SK-N-MC (cell line): ENCODE measurements around the gene ETNK1.

Experiments
- EZH2 ChIP-seq: fragments of 200-600 bp; sonication (generic); IDR thresholded peaks from one replicate; pipeline ENCODE4 v1.6.1; 2017; ENCODE audit warnings: antibody characterized with exemption
- POLR2AphosphoS5 ChIP-seq: IDR thresholded peaks from 2 replicates; pipeline ENCODE4 v1.6.1; 2012; ENCODE audit warnings: mild to moderate bottlenecking, low read depth, low read length, borderline replicate concordance

DNA sequence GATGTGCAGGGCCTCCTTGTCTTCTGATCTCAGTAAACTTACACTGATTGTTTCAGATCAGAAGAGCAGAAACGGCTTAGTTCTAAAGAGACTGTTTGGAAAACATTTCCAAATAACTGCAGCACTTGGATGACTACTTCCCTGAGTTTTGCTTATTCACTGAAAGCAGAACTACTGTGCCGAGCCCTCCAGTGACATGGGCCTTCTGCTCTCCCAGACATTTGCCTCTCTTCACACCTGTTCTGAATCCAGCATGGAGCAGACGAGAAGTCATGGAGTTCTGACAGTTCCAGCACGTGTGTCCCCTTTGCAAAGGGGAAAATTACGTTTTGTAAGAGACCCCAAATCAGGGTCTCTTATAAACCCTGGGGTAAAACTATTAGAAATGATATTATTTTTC lies 31.4 kb downstream of the ETNK1 start:
- TF ChIP-seq EZH2 (no peak), POLR2AphosphoS5 (no peak)
